Stimulated activated CD8-positive, alpha-beta memory T cell treated with anti-CD3 and anti-CD28 coated beads, Interleukin-7, amount 100 ng/mL, for 4 hours (primary cell): ENCODE measurements around the gene IFI30.
"Not testable (repeated sequence)": the region's sequence is repeated elsewhere in the genome, so short reads cannot be mapped to it uniquely, and the experiment has no call there.

Source experiments
- DNase-seq, 2 donors: peaks; one replicate each; pipeline ENCODE4 v3.0.0-alpha.2; 2020; ENCODE audit warnings: low read depth in 2 of 2

The IFI30 gene

DNA sequence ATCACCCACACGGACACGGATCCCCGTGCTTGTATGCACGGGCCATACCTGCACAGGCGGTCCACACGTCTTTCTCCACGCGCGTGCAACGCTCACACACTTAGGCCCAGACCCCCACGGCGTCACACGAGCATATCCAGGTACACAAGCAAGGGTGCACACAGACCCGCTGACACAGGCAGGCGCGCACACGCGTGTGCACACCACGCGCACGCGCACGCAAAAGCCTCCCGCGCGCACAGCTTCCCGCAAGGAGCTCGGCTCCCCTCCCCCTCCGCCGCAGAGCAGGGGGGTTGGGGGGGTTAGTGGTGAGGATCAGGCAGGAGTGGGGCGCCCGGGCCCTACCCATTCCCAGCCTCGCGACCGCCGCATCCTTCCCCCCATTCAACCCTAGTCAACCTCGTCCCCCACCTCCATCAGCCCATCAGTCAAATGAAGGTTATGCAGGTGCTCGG, 29.8 kb downstream of the IFI30 start:
- no peak for DNase-seq

DNA sequence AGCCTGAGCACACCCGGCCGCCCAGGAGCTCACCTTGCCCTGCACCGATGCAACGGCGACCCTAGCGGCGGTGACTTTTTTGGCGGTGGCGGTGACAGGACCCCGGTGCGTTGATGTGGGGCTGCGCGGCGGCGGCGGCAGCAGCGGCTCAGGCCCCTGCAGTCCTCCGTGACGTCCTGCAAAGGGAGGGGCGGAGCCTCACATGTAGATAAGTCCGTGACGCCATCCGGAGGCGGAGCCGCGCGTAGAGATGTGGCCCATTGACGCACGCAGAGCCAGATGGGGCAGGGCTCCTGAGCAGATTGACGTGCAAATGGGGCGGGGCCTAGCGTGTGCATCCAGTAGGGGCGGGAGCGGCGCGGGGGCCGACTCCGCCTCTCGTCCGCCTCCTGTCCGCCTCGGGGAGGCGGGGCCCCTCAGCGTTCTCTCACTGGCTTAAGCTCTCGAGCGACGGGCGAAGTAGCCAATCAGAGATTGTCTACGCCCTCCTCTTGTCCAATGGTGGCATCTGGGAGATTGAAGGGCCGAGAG, 30.3 kb downstream of the IFI30 start, which contains the start of gene RAB3A:
RAB3A (minus strand) TSS at position 180 of the 531 bp plus-strand sequence. CDS start 1,302 bp downstream, outside the sequence.
- peak; percentile 99 for DNase-seq

DNA sequence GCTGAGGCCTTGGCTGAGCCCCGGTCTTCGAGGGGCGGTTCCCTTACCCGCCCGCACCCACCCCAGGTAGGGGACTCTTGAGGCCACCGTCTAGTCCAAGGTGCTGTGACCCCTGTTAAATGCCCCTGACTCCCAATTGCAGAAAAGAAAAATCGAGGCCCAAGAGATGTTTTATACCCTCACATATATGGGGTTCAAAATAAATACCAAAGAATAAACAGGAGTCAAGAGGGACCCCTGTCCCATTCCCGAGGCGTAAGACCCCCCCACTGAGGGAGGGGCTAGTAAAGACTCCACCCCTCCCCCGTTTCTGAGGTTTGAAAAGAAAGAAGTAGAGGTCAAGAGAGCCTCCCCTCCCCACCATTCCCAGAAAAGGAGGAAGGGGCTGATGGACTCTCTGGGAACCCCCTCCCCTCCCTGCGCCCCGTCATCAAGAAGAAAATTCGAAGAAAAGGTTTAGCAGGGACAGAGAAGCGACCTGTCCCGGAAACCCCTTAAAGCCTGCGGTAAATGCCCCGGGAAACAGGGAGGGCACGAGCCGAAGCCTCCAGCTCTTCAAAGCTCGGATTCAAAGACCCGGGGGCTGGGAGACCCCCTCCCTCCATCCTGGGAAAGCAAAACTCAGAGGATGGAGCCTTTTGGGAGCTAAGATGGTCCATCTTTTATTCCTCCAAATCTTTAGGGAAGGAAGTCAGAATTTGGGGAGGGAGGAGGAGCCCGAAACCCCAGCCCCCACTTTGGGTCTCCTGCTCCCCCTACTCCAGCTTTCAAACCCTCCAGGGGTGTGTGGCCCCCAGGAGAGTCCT, 31.0 kb downstream of the IFI30 start:
- no peak for DNase-seq

DNA sequence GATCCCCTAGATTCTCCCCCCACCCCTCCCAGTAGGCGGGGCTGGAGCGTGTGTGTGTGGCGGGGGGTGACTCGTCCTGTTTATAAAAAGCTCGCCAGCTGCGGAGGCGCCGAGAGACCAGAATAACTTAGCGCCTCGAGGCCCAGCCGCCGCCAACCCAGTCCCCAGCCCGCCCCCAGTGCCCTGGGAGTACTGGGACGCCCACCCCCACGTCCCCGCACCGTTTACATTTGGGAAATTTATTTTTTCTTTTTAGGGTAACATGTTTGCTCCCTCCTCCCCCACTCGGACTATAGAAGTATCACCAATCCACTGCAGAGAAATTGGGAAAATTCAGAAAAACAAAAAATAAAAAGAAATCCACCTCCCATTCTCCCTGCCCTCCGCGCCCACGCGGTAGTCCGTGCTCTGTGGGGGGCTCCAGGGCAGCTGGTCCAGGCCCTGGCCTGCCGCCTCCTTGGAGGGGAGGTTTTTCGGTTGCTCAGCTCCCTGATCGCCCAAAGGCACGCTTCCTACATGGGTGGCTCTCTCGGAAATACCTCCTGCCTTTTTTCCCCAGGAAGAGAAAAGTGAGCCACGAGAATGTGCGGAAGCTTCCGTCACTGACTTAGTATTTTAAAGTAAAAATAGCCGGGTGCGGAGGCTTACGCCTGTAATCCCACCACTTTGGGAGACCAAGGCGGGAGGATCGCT, 31.7 kb downstream of the IFI30 start:
- DNase-seq, result peak; percentile 31 to 53

DNA sequence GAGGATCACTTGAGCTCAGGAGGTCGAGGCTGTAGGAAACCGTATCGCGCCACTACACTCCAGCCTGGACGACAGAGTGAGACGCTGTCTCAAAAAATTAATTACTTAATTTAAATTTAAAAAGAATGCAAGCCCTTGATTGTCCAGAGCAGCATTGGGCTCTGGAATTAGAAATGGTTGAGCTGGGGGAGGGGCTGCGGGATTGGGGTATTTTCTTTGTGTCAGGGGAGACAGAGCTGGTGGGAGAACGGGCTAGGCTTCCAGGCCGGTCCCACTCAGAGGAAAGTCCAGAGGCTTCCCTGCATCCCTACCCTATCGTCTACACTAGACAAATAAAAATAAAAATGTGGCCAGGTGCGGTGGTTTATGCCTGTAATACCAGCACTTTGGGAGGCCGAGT, 32.4 kb downstream of the IFI30 start:
- no peak for DNase-seq

DNA sequence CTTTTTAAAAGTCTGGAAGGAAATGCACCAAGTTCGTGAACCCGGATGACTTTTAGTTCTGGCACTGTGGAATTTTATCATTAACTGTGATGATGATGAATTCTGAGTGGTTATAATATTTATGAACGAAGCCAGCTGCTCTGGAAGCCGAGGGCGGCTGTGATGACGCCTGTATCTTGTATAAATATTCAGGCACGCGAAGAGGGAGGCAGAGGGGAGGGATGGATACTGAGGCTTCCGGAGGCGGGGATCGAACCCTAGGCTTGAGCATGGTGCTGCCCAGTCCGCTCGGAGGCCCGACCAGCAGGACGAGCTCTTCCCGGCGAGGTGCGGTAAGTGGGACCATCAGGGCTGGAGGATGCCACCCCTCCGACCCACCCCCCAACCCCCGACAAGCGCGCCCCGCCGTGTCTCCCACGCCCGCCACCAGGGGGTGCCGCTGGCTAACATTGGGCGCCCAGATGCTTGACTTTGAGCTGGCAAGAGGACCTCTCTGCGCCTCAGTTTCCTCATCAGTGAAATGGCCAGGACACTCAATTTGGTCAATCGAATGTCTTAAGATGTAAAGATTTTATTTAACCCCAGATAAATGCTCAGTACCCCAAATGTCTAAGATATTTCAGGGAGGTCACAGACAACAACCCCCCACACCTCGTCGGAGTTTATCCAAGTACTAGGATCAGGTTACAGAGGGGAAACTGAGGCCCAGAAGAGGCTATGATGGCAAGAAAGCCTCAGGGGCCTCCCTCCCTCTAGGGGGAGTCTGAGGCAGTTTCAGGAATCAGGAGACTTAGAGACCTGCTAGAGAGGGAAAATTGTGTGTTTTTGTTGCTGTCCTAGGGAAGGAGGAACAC, 34.7 kb downstream of the IFI30 start:
- peak in 1 of 2 donors; percentile 23 for DNase-seq

DNA sequence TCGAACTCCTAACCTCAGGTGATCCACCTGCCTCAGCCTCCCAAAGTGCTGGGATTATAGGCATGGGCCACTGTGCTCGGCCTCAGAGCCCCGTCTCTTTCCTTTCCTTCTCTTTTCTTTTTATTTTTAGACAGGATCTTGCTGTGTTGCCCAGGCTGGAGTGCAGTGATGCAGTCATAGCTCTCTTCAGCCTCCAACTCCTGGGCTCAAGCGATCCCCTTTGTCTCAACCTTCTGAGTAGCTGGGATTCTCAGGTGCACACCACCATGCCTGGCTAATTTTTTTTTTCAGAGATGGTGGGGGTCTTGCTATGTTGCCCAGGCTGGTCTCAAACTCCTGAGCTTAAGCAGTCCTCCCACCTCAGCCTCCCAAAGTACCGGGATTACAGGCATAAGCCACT, 36.3 kb downstream of the IFI30 start:
- DNase-seq, result not testable (repeated sequence)

DNA sequence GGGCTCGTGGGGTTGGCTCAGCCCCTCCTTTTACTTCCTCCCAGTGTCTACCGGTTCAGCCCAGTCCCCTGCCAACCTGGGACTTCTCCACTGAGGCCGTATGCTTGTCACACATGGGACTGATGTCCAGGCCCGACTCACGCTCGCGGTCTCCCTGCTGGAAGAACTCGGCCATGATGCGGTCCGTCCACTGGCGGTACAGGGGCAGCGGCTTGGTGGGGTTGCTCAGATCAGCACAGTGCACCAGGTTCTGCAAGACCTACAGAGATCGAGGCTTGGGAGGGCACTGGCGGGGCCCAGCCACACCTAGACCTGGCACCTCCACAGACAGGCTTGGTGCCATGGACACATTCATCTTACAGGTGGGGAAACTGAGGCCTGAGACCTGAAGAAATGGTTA, 38.1 kb downstream of the IFI30 start:
- DNase-seq, result no peak

DNA sequence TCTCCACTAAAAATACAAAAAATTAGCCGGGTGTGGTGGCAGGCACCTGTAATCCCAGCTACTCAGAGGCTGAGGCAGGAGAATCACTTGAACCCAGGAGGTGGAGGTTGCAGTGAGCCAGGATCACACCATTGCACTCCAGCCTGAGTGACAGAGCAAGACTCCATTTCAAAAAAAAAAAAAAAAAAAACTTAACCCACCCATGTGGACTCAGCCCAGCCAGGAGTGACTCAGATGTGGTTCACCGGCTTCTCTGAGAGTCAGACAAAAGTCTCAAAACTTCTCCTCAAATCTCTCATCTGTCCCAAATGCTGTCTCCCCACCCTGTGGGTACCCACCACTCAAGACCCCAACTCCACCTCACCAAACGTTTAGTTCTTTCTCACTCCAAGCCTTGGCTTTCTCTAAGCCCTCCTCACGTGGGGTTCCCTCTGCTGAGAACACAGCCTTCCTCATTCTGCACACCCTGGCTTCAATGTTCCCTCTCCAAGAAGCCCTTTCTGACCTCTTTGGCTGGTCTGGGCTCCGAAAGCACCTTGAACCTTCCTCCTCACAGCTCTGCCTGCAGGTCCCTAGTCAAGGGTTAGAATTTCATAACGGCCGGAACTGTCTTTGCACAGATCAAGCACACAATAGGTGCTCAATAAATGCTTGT, 41.3 kb downstream of the IFI30 start:
- DNase-seq, result no peak

DNA sequence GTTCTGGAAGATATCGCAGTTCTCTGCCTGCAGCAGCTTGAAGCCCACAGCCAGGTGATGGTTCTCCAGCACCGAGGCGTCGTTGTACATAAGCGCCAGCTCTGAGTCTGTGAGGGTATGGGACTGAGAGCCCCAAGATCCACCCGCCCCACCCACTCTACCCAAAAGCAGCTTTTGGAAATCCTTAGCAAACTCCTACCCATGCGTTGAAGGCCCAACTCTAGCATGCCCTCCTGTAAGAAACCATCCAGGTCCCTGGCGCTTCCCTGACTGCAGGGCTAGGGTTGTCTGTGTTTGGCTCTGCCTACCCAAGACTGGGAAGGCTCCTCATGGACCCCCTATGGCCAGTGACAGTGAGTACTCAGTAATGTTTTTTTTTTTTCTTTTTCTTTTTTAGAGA, 43.2 kb downstream of the IFI30 start:
- no peak for DNase-seq

DNA sequence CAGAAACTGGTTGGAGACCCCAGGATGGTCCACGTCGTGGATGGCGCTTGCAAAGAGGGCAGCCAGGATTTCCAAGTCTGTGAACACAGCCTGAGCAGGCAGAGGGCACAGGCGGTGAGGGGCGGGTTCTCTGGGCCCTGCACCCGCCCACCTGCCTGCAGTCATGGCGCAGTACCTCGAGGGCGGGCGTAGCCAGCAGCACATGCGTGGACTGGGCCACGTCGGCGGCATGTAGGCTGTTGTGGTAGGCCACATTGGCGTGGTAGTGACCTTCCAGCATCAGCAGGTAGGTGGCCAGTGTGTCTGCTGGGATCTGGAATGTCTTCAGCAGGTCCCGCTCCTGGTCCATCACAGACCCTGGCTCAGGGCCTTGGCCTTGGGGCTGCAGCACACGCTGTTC, 44.5 kb downstream of the IFI30 start:
- no peak for DNase-seq

DNA sequence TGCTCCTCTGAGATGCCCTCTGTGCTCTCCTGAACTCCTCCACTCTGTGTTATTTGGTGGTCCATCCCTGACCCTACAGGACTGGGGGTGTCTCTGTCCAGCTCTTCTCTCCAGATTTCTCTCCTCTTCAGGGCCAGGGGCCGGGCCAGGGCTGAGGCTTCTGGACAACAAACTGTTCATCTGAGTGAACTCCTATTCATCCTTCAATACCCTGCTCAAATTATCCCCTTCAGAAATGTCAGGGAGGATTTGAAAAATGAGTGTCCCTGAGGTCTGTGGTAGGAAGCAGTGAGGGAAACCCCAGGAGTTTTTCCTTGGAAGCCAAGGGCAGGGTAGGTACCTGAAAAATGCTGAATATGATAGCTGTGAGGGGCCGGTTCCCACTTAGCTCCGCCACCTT, 45.0 kb downstream of the IFI30 start:
- no peak for DNase-seq

DNA sequence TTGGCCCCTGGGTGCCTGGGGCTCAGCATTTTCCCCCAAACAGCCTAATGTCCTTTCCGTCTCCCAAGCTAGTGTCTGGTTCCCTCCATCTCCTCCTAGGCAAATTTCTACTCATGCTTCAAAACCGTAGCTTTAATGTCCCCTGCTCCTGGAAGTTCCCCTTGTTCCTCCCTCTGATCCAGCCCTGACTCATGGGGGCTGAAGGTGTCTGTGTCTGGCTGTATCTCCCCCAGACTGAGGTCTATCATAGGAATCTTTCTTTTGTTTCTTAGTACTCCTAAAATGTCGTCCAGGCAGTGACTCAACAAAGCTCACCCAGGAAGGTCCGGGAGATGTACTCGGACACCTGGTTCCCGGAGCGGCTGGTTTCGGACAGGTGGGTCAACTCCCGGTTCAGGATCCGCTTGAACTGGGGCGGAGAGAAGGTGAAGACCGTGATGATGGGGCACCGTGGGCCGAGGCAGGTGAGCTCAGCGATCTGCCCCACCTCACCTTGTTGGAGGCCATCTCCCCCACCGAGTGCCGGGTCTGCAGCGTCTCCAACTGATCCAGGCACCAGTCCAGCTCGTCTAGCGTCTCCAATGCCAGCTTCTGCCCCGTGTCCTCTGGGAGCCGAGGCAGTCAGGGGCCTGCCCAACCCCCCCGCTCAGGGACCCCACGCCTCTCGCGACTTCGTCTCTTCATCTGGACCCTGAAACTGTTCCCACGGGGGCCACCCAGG, 46.5 kb downstream of the IFI30 start:
- DNase-seq, result no peak

DNA sequence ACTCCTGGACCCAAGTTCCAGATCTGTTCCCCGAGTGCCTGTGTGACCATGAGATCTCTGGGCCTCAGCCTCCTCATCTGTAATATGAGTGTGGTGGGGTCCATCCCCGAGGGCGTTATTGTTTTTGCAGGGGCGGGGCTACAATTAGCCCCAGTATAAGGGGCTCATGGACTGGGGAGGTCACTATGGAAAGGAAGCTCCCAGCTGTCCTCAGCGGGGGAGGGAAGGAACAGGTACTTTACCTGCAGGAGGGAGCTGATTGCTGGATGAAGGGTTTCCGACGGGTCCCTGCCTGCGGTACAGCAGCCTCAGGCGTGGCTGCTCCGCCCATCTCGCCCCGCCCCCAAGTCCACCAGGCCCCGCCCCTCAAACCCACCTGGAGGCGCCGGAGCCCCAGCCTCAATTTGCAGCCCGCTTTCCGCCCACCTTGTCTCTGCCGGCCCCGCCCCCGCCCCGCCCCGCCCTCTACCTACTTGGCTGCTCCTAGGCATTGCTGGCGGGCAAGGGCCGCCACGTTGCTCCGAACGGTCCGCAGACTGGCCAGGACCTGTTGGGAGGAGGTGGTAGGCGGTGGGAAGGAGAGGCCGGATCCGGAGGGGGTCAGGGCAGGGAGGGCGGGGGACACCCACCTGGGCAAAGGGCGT, 47.1 kb downstream of the IFI30 start:
- no peak for DNase-seq

DNA sequence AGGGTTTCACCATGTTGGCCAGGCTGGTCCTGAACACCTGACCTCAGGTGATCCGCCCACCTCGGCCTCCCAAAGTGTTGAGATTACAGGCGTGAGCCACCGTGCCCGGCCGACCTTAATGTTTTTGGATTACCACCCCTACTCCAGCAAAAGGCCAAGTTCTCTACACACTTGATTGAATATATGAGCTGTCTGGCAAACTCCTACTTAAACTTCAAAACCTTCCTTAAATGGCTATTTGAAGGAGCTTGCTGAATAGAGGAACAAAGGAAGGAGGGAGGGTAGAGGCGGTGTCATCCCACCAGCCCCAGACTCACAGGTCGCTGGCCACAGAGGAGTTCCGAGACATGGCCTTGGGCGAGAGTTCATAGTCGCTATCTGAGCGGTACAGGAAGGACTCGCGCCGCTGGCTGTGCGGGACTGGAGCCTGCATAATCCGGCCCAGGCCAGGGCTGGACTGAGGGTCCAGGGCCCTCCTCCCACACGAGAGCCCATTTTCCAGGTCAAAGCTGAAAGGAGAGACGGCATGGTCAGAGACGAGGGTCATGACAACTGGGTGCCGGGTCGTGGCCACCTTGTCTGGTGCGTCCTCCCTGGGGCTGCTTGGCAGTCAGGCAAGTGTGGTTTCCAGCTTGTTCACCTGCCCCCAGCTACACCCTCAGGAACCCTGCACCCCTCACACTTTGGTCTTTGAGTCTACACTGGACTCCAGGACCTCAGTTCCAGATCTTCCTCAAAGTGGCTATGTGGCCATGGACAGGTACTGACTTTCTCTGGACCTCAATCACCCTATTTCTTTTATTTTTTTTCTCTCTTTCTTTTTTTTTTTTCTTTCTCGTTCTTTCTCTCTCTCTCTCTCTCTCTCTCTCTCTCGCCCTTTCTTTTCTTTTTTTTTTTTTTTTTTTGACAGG, 48.5 kb downstream of the IFI30 start:
- no peak for DNase-seq

DNA sequence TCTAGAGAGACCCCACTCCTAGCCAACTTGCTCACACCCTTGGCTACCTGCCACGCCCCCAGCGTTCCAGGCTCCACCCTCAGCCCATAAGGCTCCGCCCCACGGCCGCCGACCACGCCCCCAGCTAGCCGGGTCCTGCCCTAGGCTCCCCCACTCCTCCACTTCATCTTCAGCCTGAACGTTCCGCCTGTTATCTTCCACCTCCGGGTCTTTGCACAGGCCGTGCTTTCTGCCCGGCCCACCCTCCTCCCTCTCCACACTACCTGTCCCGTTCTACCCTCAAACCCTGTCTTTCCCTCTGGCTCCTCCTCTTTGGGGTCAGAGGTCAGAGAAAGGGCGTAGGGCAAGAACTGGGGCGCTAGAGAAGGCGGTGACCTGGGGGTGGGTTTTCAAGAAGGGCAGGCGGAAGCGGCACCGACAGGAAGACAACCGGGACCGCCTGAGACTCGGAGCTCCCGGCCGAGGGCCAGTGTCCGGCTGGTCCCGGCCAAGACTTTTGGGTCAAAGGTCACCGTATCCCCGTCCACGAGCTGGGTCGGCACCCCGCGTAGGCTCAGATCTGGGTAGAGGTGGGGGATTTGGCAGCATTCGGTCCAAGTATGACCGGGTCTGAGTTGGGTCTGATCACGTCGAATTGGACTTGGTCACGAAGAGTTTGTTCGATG, 50.4 kb downstream of the IFI30 start:
- DNase-seq, result no peak

DNA sequence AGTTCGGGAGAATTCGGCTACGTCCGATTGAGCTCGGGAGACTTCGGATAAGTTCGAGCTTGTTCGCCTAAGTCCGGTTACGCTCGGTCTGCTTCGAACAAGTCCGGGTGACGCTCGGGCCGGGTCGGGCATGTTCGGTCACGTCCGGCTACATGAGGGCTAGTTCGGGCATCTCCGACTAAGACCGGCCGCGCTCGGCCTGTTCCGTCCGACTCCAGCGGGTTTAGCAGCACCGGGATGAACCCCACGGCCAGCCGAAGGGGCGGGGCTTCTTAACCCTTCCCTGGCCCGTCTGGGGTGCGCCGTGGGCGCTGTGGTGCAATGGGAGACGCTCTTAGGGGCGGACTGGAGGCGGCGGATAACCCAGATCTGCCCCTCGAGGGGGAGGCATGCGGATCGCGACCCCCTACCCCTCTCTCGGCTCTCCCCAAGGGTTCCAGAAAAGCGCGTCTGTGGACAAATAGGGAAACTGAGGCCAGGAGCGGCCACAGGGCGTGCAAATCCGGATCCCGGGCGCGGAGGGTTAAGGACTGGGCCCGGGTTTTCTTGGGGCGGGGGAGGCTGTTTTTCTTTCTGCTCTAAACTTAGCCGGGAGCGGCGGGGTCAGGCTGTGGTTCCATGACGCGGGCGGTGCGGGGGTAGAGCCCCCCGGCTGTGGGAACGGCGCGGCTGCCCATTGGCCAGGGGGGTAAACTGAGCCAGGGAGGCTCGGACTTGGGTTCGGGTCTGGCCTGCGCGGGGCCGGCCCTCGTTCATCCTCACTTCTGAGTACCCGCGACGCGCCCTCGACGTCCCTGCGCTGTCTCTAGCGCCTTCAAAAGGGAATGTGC, 51.1 kb downstream of the IFI30 start:
- DNase-seq, result peak; percentile 54 to 64

DNA sequence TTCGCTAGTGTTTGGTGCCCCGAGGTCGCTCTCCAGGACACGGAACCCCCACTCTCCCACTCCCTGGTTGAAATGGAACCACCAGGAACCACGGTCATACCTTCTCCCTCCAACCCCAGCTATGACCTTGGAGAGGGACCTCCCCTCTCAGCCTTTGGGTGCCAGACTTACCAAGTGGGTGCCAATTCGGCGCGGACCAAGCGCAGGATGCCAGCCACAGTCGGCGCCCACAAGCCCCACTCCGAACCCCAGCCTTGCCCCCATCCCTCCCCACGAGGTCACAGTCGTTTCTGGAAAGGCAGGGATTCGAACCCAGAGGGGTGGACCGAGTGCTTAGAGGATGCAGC, 51.7 kb downstream of the IFI30 start:
- DNase-seq, result no peak
